Heart right ventricle (tissue), 16 donors: ENCODE data around the gene WFDC5. TPM values are rescaled to one million over a fixed set of nuclear protein-coding genes. Genes with fewer than 3 reads are reported as not detected.

Source experiments
- ATAC-seq, 8 donors: fragments of 200-7000 bp; cut with Tn5 transposase; one replicate each; pipeline ENCODE4 v1.9.1; 2020; ENCODE audit warnings: mild to moderate bottlenecking in 8 of 8, moderate library complexity in 8 of 8, moderate number of reproducible peaks in 1 of 8
- DNase-seq, 2 donors: peaks; one replicate each; pipeline ENCODE4 v3.0.0-alpha.2; 2020
- H3K27ac ChIP-seq, 10 donors: fragments of 200-600 bp; sonication (generic) in 2 of 10; one replicate each; pipeline versions ENCODE4 v1.5.0 to v1.8.0; 2020 to 2022; ENCODE audit warnings: mild to moderate bottlenecking in 3 of 10
- H3K27me3 ChIP-seq, 7 donors: fragments of 200-600 bp; one replicate each; pipeline ENCODE4 v1.8.0; 2021 to 2022; ENCODE audit warnings: mild to moderate bottlenecking in 2 of 7
- H3K36me3 ChIP-seq, 9 donors: fragments of 200-600 bp; sonication (generic) in 1 of 9; one replicate each; pipeline versions ENCODE4 v1.5.0 to v1.8.0; 2020 to 2022; ENCODE audit warnings: mild to moderate bottlenecking in 2 of 9
- H3K4me1 ChIP-seq, 9 donors: fragments of 200-600 bp; sonication (generic) in 1 of 9; one replicate each; pipeline versions ENCODE4 v1.5.0 to v1.8.0; 2020 to 2022; ENCODE audit warnings: mild to moderate bottlenecking in 4 of 9
- H3K4me3 ChIP-seq, 10 donors: fragments of 200-600 bp; sonication (generic) in 2 of 10; one replicate each; pipeline versions ENCODE4 v1.5.0 to v1.8.0; 2020 to 2022; ENCODE audit warnings: mild to moderate bottlenecking in 7 of 10, moderate library complexity in 2 of 10
- H3K9me3 ChIP-seq, 11 donors: fragments of 200-600 bp in 10 of 11; sonication (generic) in 2 of 11; one replicate each; pipeline versions ENCODE4 v1.5.0 to v1.8.0; 2013 to 2022; ENCODE audit warnings: mild to moderate bottlenecking in 2 of 11, control low read depth in 1 of 11, moderate library complexity in 1 of 11
- WGBS, 2 donors: extraction: QIAGEN DNeasy Blood & Tissue Kit; methylation state at CpG; one replicate each; pipeline ENCODE4 v1.1.7; 2013; ENCODE audit warnings: inconsistent platforms in 1 of 2; 5-methylcytosine and 5-hydroxymethylcytosine counted together
- intact Hi-C, 10 donors: fragments of 100-400 bp; cut with DNase I; formaldehyde crosslinking; loops; one replicate each; pipeline versions ENCODE4 v1.11.1 to v1.14.2; 2022
- polyA plus RNA-seq, 2 donors: library from polyadenylated mRNA; stranded (reverse); fragments of 200-250 nt; gene quantifications; one replicate each; pipeline ENCODE4 v1.2.3, GENCODE V29; 2013
- total RNA-seq, 10 donors: library from RNA; stranded (reverse); fragmentation: NEBNext Ultra II Directional in 3 of 10; extraction: Animal tissue kit (Norgen Biotek cat#: 25700) in 3 of 10; gene quantifications; one replicate each; pipeline versions ENCODE4 v1.2.1 to v1.2.4, GENCODE V29; 2021 to 2023
- TF ChIP-seq, protein P1 (sequence below), 9 donors: fragments of 200-600 bp; sonication (generic) in 2 of 9; IDR thresholded peaks; one replicate each; pipeline versions ENCODE4 v1.5.0 to v1.8.0; 2021 to 2022; ENCODE audit warnings: antibody characterized with exemption in 9 of 9, mild to moderate bottlenecking in 5 of 9, moderate library complexity in 1 of 9
- donor health status: Arrhythmogenic right ventricular cardiomyopathy.
- donor health status: ischemic (EF 13 %, LVEDD 7.1; RV severe dilation, severe dysfunction).
- donor health status: healthy with polysubstance abuse.
- donor health status: DM: no; HTN: yes; CAD: no.
- donor health status: DM: no; HTN: no; CAD: no.
- donor health status: ischemic (EF 25% LVEDD 6.9; RV normal size, moderate dysfunction).
- donor health status: ischemic (EF 25% LVEDD 5.7; RV mildly dilated, moderate dysfunction).
- donor health status: healthy.
- donor health status: DM: yes; HTN: yes; CAD: no.
- donor health status: Ischemic cardiomyopathy.
- donor health status: ischemic (EF 35%, LVEDD 5.7; RV mildly dilated, moderate dysfunction).
- donor health status: nonischemic (EF 11% LVEDD 7.7; RV severe dilation, severe dysfunction).
- donor health status: DM: yes; HTN: yes; CAD: no.
- donor health status: PGD.
- donor health status: ischemic (EF 29% LVEDD 5.4; RV normal size, mild dysfunction).
- donor health status: nonischemic (EF 23%, LVEDD 6.1; RV moderate dilation, normal function).

The WFDC5 gene
- total and polyA plus RNA-seq, 12 donors, result not detected

DNA sequence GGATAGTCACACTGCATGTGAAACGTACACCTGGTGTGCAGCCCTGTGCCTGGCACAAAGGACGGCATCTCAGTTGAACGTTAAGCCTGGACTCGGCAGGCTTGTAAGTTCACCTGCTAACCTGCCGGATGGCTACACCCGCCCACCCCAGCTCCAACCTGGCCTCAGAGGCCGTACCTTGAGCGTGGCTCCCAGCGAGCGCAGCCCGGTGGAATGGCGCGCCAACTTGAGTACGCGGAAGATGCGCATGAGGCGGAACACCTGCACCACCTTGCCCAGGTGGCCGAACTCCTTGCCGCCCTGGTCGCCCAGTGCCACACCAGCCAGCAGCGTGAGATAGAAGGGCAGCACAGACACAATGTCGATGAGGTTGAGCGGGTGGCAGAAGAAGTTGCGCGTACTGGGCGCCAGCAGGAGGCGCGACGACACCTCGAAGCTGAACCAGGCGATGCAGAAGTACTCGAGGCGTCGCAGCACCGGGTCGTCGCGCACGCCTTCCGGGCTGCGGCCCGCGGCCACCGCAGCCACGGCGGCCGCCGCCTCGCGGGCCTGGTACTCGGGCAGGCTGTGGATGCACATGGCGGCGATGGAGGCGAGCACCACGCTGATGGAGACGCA is 17.4 kb downstream of the WFDC5 start:
- peaks cover 0 to 67% (median 59%) of the 10 kb centered on the region in 7 donors for H3K27me3 ChIP-seq
- TF ChIP-seq, protein P1, sequence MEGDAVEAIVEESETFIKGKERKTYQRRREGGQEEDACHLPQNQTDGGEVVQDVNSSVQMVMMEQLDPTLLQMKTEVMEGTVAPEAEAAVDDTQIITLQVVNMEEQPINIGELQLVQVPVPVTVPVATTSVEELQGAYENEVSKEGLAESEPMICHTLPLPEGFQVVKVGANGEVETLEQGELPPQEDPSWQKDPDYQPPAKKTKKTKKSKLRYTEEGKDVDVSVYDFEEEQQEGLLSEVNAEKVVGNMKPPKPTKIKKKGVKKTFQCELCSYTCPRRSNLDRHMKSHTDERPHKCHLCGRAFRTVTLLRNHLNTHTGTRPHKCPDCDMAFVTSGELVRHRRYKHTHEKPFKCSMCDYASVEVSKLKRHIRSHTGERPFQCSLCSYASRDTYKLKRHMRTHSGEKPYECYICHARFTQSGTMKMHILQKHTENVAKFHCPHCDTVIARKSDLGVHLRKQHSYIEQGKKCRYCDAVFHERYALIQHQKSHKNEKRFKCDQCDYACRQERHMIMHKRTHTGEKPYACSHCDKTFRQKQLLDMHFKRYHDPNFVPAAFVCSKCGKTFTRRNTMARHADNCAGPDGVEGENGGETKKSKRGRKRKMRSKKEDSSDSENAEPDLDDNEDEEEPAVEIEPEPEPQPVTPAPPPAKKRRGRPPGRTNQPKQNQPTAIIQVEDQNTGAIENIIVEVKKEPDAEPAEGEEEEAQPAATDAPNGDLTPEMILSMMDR (IDR thresholded peaks at IDR 0.05), result peak in 3 of 9 donors; percentile 18 to 40 (median 29)
- WGBS, 2 donors, result 23 to 26% methylated on average over 55 to 56 of the region's 56 CpGs
- DNase-seq (no peak), ATAC-seq (peak in 3 of 8 donors; percentile 22 to 54 (median 36))
- H3K9me3 ChIP-seq, result no peaks in the 10 kb centered on the region
- H3K27ac ChIP-seq, result no peak overlapping the region
- peak overlapping the region in 4 of 10 donors; percentile 1 to 38 (median 24) for H3K4me3 ChIP-seq
- H3K4me1 ChIP-seq, result peaks cover 2 to 15% (median 7%) of the 10 kb centered on the region in 9 donors
- no peaks in the 10 kb centered on the region for H3K36me3 ChIP-seq
- intact Hi-C loops, result loop anchor here in 9 of 10 donors (2.0 to 10.0 kb wide), 7 partner anchors 50 to 87 kb away; no protein-coding TSS in a partner anchor

DNA sequence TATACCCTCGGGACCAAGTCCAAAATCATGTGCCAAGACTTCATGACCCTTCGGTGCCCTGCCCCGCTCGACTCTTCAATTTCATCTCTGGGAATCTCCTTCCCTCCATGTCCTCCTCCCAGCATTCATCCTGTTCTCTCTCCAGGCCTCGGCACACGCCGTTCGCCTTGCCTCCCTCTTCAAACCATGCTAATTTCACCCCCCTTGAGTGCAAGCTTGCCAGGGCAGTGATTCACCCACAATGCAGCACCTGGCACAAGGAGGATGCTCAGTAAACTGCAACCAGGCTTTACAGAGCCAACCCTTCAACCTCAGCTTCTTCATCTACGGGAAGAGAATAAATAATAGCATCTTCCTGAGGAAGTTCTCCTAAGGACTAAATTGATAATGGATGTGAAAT is 18.2 kb downstream of the WFDC5 start:
- peaks cover 0 to 62% (median 59%) of the 10 kb centered on the region in 7 donors for H3K27me3 ChIP-seq
- WGBS, 2 donors, result 71 to 77% methylated on average over 9 of the region's 9 CpGs

DNA sequence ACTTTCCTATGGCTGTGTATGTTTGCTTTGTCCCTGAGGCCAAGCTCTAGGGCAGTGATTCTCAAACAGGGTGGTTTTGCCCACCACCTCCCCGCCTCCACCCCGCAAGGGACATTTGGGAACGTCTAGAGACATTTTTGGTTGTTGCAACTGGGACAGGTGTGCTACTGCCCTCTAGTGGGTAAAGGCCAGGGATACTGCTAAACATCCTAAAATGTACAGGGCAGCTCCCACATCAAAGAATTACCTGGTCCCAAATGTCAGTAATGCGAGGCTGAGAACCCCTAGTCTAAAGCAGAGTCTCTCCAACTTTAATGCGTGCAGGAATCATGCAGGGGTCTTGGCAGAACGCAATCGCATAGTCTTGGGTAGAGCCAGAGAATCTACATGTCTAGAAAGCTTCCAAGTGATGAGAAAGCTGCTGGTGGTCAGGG is 19.2 kb downstream of the WFDC5 start:
- Histone ChIP-seq H3K4me1 (peaks cover 2 to 14% (median 7%) of the 10 kb centered on the region in 9 donors), H3K4me3 (no peak overlapping the region), H3K9me3 (no peaks in the 10 kb centered on the region), H3K36me3 (no peaks in the 10 kb centered on the region), H3K27me3 (peaks cover 0 to 54% (median 50%) of the 10 kb centered on the region in 7 donors), H3K27ac (no peak overlapping the region)
- TF ChIP-seq, protein P1 (IDR thresholded peaks at IDR 0.05), result peak; percentile 55 to 78 (median 72)
- peak in 6 of 8 donors; percentile 38 to 71 (median 54) for ATAC-seq
- 6 to 7% methylated on average over 7 of the region's 7 CpGs for WGBS, 2 donors
- intact Hi-C loops, result loop anchor here in 9 of 10 donors (1.0 to 10.0 kb wide), 8 partner anchors 49 to 85 kb away; no protein-coding TSS in a partner anchor
- DNase-seq, result peak in 1 of 2 donors; percentile 57

More for the DNA sequence above, 18.2 kb downstream of the WFDC5 start:
- DNase-seq, result no peak
- Histone ChIP-seq H3K9me3 (no peaks in the 10 kb centered on the region), H3K4me1 (peaks cover 2 to 15% (median 7%) of the 10 kb centered on the region in 9 donors), H3K27ac (no peak overlapping the region), H3K4me3 (no peak overlapping the region), H3K36me3 (no peaks in the 10 kb centered on the region)
- intact Hi-C loops, result loop anchor here in 9 of 10 donors (2.0 to 10.0 kb wide), 7 partner anchors 49 to 86 kb away; no protein-coding TSS in a partner anchor
- ATAC-seq, result no peak
- TF ChIP-seq, protein P1 (IDR thresholded peaks at IDR 0.05), result no peak

DNA sequence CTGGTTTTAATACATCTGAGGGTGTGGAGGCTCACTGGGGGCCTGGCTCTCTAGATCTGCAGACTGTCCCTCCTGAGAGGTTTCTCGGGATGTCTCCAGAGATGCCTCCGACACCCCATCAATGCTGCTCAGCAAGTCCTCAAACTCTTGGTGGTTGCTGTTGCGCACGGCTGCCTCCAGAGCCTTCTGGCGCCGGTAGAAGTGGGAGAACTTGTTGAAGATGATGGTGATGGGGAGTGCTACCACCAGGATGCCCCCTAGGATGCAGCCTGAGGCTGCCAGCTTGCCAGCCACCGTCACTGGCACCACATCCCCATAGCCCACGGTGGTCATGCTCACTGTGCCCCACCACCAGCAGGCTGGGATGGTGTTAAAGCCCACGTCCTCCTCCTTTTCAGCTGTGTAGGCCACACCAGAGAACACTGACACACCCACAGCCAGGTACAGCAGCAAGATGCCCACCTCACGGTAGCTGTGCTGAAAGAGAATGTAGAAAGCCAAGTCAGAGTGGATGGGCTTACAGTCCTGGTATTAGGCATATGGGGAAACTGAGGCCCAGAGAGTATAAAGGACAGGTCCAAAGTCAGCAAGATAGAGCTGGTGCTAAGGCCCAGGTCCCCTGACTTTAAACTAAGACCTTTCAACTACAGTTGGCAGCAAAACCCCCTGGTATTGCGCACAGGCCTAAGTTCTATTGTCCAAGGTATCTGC is 20.0 kb downstream of the WFDC5 start:
- H3K9me3 ChIP-seq, result no peaks in the 10 kb centered on the region

More for the DNA sequence above, 20.0 kb downstream of the WFDC5 start:
- intact Hi-C loops, result loop anchor here (1.0 to 10.0 kb wide), 5 partner anchors 48 to 83 kb away; no protein-coding TSS in a partner anchor
- DNase-seq (no peak), ATAC-seq (no peak)
- Histone ChIP-seq H3K27me3 (peaks cover 0 to 47% (median 42%) of the 10 kb centered on the region in 7 donors), H3K4me1 (peaks cover 2 to 10% (median 7%) of the 10 kb centered on the region in 9 donors), H3K36me3 (no peaks in the 10 kb centered on the region), H3K27ac (no peak overlapping the region), H3K4me3 (no peak overlapping the region)
- 92 to 93% methylated on average over 11 of the region's 11 CpGs for WGBS, 2 donors
- TF ChIP-seq, protein P1 (IDR thresholded peaks at IDR 0.05), result no peak
